B cell (primary cell): Measurements from ENCODE around the gene RBM6. TPM values are rescaled to one million over a fixed set of nuclear protein-coding genes. Genes with fewer than 3 reads are reported as not detected.

Experiments
- ATAC-seq: fragments of 200-7000 bp; cut with Tn5 transposase; one replicate; pipeline ENCODE4 v1.10.0; 2021; ENCODE audit warnings: low read depth, mild to moderate bottlenecking, moderate number of reproducible peaks, moderate library complexity
- CTCF ChIA-PET: fragments of 350-600 bp; sonication (Branson Sonifier 250); formaldehyde crosslinking; loops from one replicate; lab custom pipeline; 2021; ENCODE audit warnings: antibody characterized with exemption, inconsistent platforms; lab: Charles Lee
- POLR2A ChIA-PET: fragments of 350-600 bp; sonication (Branson Sonifier 250); formaldehyde crosslinking; loops from one replicate; lab custom pipeline; 2021; ENCODE audit warnings: antibody characterized with exemption; lab: Charles Lee
- DNase-seq: peaks from one replicate; pipeline ENCODE4 v3.0.0; 2013
- H2AFZ ChIP-seq: 2 replicates; pipeline ENCODE4 v1.6.1; 2012; ENCODE audit warnings: mild to moderate bottlenecking, low read depth, low read length; ENCODE audit not compliant: insufficient read depth, poor library complexity, severe bottlenecking
- H3K27ac ChIP-seq, 2 donors: 1 replicate in 1 of 2; 2 replicates in 1 of 2; pipeline ENCODE4 v1.5.1; 2012 to 2013; ENCODE audit warnings: low read length in 2 of 2, mild to moderate bottlenecking in 2 of 2, moderate library complexity in 1 of 2
- H3K27me3 ChIP-seq, 4 experiments: fragments of 200-600 bp in 1 of 4; sonication (generic) in 1 of 4; replicated peaks in 1 of 4; 1 replicate in 2 of 4; 2 replicates in 2 of 4; pipeline versions ENCODE4 v1.6.1 to v1.7.0; 2013 to 2016; ENCODE audit warnings: low read length in 3 of 4, mild to moderate bottlenecking in 2 of 4, mixed read lengths in 1 of 4, moderate library complexity in 1 of 4; ENCODE audit not compliant: insufficient read depth in 4 of 4, control insufficient read depth in 3 of 4; ENCODE audit errors: control extremely low read depth in 1 of 4
- H3K36me3 ChIP-seq, 2 experiments: replicated peaks in 1 of 2; 1 replicate in 1 of 2; 2 replicates in 1 of 2; pipeline versions ENCODE4 v1.6.1 to v1.7.1; 2013; ENCODE audit warnings: low read length in 1 of 2; ENCODE audit not compliant: insufficient read depth in 2 of 2, control insufficient read depth in 1 of 2; ENCODE audit errors: control extremely low read depth in 1 of 2, extremely low read depth in 1 of 2
- H3K4me1 ChIP-seq, 2 donors: fragments of 200-600 bp in 1 of 2; sonication (generic) in 1 of 2; 1 replicate in 1 of 2; 2 replicates in 1 of 2; pipeline versions ENCODE4 v1.5.1 to v1.6.1; 2013 to 2017; ENCODE audit warnings: low read length in 2 of 2; ENCODE audit not compliant: control insufficient read depth in 2 of 2, insufficient read depth in 2 of 2
- H3K4me2 ChIP-seq: replicated peaks from 2 replicates; pipeline ENCODE3; 2012; ENCODE audit warnings: mild to moderate bottlenecking, low read depth, low read length; ENCODE audit not compliant: poor library complexity, severe bottlenecking
- H3K4me3 ChIP-seq, 5 experiments: fragments of 200-600 bp in 1 of 5; sonication (generic) in 1 of 5; 1 replicate in 3 of 5; 2 replicates in 2 of 5; pipeline versions ENCODE4 v1.5.1 to v1.7.0; 2011 to 2016; ENCODE audit warnings: low read length in 4 of 5, mild to moderate bottlenecking in 4 of 5, low read depth in 2 of 5, control low read depth in 1 of 5, moderate library complexity in 1 of 5; ENCODE audit not compliant: insufficient read depth in 1 of 5; ENCODE audit errors: control extremely low read depth in 1 of 5, extremely low read depth in 1 of 5
- H3K79me2 ChIP-seq: fragments of 200-600 bp; sonication (generic); one replicate; pipeline ENCODE4 v1.6.0; 2016; ENCODE audit warnings: low read length; ENCODE audit not compliant: control insufficient read depth, insufficient read depth
- H3K9ac ChIP-seq: fragments of 200-600 bp; sonication (generic); 2 replicates; pipeline ENCODE4 v1.6.1; 2017; ENCODE audit warnings: mild to moderate bottlenecking, low read length, moderate library complexity
- H3K9me3 ChIP-seq, 3 donors: one replicate each; pipeline versions ENCODE4 v1.6.1 to v1.7.1; 2013; ENCODE audit warnings: low read length in 2 of 3; ENCODE audit not compliant: control insufficient read depth in 2 of 3, insufficient read depth in 1 of 3; ENCODE audit errors: control extremely low read depth in 1 of 3
- H4K20me1 ChIP-seq: 2 replicates; pipeline ENCODE4 v1.6.0; 2012; ENCODE audit warnings: mild to moderate bottlenecking, low read length; ENCODE audit not compliant: insufficient read depth, control insufficient read depth, poor library complexity, severe bottlenecking
- H3K27ac Mint-ChIP-seq: one replicate; pipeline ENCODE4 v1.8.0; 2021; ENCODE audit warnings: mixed read lengths
- H3K27me3 Mint-ChIP-seq: one replicate; pipeline ENCODE4 v1.8.0; 2021; ENCODE audit warnings: mixed read lengths
- H3K4me1 Mint-ChIP-seq: one replicate; pipeline ENCODE4 v1.8.0; 2021; ENCODE audit warnings: mixed read lengths
- H3K4me3 Mint-ChIP-seq: one replicate; pipeline ENCODE4 v1.8.0; 2021; ENCODE audit warnings: mixed read lengths
- H3K9me3 Mint-ChIP-seq: one replicate; pipeline ENCODE4 v1.8.0; 2022; ENCODE audit warnings: mixed read lengths; ENCODE audit not compliant: insufficient read depth
- CTCF ChIP-seq: fragments of 200-600 bp; IDR thresholded peaks from one replicate; pipeline ENCODE4 v1.8.0; 2022; ENCODE audit warnings: antibody characterized with exemption, mild to moderate bottlenecking
- EZH2 ChIP-seq: IDR thresholded peaks from 2 replicates; pipeline ENCODE4 v1.6.1; 2012; ENCODE audit warnings: borderline replicate concordance, low read depth, mild to moderate bottlenecking, moderate library complexity, low read length; ENCODE audit not compliant: insufficient read depth, poor library complexity, severe bottlenecking
- WGBS: methylation state at CpG from one replicate; pipeline ENCODE4 v1.1.5; 2013; ENCODE audit warnings: missing lambda C conversion rate; ENCODE audit not compliant: insufficient coverage; 5-methylcytosine and 5-hydroxymethylcytosine counted together
- intact Hi-C: fragments of 100-400 bp; cut with micrococcal nuclease; formaldehyde crosslinking; loops from one replicate; pipeline ENCODE4 v1.10.0; 2022
- polyA plus RNA-seq: library from polyadenylated mRNA; depleted of rRNA; stranded (reverse); fragments of >200 nt; gene quantifications from 2 replicates; pipeline ENCODE4 v1.2.3, GENCODE V29; 2012
- total RNA-seq, 2 donors: library from RNA; stranded (reverse); fragments of 120-200 nt in 1 of 2; gene quantifications; 1 replicate in 1 of 2; 2 replicates in 1 of 2; pipeline versions ENCODE4 v1.2.3 to v1.2.4, GENCODE V29; 2013 to 2022

Gene RBM6
- total and polyA plus RNA-seq, 2 donors (not counting 1 experiment from before 2014, with no cell fraction given) = 223 to 285 TPM

GRCh38 chr3:50121072-50122032 lies 181.4 kb downstream of the RBM6 start:
- Histone ChIP-seq H4K20me1 (peaks cover 24% of the 10 kb centered on the region), H3K4me2 (no peak overlapping the region), H3K4me3 (no peak overlapping the region), H3K9me3 (no peaks in the 10 kb centered on the region), H3K27me3 (peaks cover 0 to 2% (median 0%) of the 10 kb centered on the region in 4 experiments), H3K36me3 (peaks cover 13 to 47% of the 10 kb centered on the region in 2 experiments), H2AFZ (no peak overlapping the region), H3K4me1 (no peaks in the 10 kb centered on the region), H3K27ac (no peak overlapping the region), H3K79me2 (no peaks in the 10 kb centered on the region), H3K9ac (no peak overlapping the region)
- peak; percentile 80 for ATAC-seq
- ChIA-PET CTCF (interaction anchor here (0.6 to 4.6 kb wide), 16 partner anchors 10 to 1260 kb away, joined by 3 to 28 read pairs (median 4); partner anchors contain the start of genes GNAT1 and LSMEM2), POLR2A (no interaction called here)
- TF ChIP-seq CTCF (peak; percentile 91), EZH2 (no peak)
- peak; percentile 82 for DNase-seq
- Mint-ChIP-seq H3K27me3 (no peaks in the 10 kb centered on the region), H3K4me3 (no peak overlapping the region), H3K27ac (no peak overlapping the region), H3K9me3 (no peaks in the 10 kb centered on the region), H3K4me1 (peaks cover 2% of the 10 kb centered on the region)
- 37% methylated on average over 11 of the region's 13 CpGs for WGBS
- intact Hi-C loops = loop anchor here (2.0 kb wide), 1 partner anchor 71 kb away; no protein-coding TSS in a partner anchor

- no peak overlapping the region for H3K4me3 Mint-ChIP-seq
- no peak for ATAC-seq
- peaks cover 2% of the 10 kb centered on the region for H3K4me1 Mint-ChIP-seq
- Histone ChIP-seq H3K4me1 (no peaks in the 10 kb centered on the region), H3K36me3 (peaks cover 13 to 40% of the 10 kb centered on the region in 2 experiments), H2AFZ (no peak overlapping the region), H3K9ac (no peak overlapping the region), H3K4me2 (no peak overlapping the region), H3K4me3 (no peak overlapping the region), H3K79me2 (no peaks in the 10 kb centered on the region), H3K9me3 (no peaks in the 10 kb centered on the region), H3K27me3 (peaks cover 0 to 2% (median 0%) of the 10 kb centered on the region in 4 experiments), H4K20me1 (peaks cover 24% of the 10 kb centered on the region), H3K27ac (no peak overlapping the region)
- no peaks in the 10 kb centered on the region for H3K27me3 Mint-ChIP-seq
- TF ChIP-seq CTCF (no peak), EZH2 (no peak)
- H3K9me3 Mint-ChIP-seq = no peaks in the 10 kb centered on the region
- intact Hi-C loops = no loop called here
- no peak for DNase-seq
- no peak overlapping the region for H3K27ac Mint-ChIP-seq
- ChIA-PET POLR2A (interaction anchor here (0.6 kb wide), 1 partner anchor 43 kb away, joined by 3 read pairs; no protein-coding TSS in a partner anchor), CTCF (interaction anchor here (0.6 to 4.6 kb wide), 11 partner anchors 9 to 1261 kb away, joined by 3 to 28 read pairs (median 4); partner anchors contain the start of gene GNAT1)
- 84% methylated on average over 2 of the region's 2 CpGs for WGBS
Observed at GRCh38 chr3:50122071-50122470, 182.1 kb downstream of the RBM6 start.
